ENCODE data around the gene PXT1.

The PXT1 gene, protein sequence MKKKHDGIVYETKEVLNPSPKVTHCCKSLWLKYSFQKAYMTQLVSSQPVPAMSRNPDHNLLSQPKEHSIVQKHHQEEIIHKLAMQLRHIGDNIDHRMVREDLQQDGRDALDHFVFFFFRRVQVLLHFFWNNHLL

DNA sequence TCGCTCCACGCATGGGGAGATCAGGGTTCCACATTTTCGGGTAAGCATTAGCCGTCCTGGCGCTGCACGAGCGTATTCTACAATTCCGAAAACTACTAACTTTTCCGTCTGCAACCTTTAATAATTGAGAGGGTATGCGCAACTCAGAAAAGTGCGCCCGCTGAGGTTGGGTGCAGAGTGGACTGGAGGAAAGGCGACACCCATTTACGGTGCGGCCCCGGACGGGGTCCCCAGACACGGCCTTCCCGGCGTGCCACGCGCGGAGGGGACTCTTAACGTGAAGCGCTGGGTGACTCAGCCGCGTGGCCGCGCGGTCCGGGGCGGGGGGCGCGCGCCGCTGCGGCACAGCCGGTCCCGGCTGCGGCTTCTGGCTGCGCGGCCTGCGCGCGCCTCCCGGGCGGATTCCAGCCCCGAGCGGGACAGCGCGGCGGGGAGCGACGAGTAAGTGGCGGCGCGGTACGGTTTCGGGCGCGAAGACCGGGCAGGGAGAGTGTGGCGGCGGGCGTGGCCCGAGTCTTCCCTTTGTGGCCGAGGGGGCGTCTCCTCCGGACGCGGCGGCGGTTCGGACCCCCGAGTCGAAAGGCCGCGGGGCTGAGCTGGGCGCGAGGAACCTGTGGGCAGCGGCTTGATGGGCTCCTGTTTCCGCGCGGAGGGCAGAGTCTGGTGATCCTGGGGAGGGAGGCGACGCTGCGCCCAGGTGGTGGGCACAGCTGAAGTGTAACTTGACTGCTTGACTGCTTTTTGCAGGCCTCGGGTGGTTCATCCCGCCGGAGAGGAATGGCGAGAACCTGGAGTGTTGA lies at the start of gene PXT1, which contains the start of gene KCTD20:
Gene PXT1, minus strand, starts transcription at position 184 of the 800 bp plus-strand sequence. CDS start 16,772 bp downstream, outside the sequence.
Gene KCTD20, plus strand, starts transcription at position 330 of the 800 bp plus-strand sequence. CDS start 27,098 bp downstream, outside the sequence.
- DNase-seq (ENCODE audit: insufficient read length, low spot score), result peak; percentile 77
- TF ChIP-seq, protein P1, sequence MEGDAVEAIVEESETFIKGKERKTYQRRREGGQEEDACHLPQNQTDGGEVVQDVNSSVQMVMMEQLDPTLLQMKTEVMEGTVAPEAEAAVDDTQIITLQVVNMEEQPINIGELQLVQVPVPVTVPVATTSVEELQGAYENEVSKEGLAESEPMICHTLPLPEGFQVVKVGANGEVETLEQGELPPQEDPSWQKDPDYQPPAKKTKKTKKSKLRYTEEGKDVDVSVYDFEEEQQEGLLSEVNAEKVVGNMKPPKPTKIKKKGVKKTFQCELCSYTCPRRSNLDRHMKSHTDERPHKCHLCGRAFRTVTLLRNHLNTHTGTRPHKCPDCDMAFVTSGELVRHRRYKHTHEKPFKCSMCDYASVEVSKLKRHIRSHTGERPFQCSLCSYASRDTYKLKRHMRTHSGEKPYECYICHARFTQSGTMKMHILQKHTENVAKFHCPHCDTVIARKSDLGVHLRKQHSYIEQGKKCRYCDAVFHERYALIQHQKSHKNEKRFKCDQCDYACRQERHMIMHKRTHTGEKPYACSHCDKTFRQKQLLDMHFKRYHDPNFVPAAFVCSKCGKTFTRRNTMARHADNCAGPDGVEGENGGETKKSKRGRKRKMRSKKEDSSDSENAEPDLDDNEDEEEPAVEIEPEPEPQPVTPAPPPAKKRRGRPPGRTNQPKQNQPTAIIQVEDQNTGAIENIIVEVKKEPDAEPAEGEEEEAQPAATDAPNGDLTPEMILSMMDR (IDR thresholded peaks at IDR 0.05; ENCODE audit: insufficient read depth, missing control alignments), result no peak
- FAIRE-seq, result no peak

DNA sequence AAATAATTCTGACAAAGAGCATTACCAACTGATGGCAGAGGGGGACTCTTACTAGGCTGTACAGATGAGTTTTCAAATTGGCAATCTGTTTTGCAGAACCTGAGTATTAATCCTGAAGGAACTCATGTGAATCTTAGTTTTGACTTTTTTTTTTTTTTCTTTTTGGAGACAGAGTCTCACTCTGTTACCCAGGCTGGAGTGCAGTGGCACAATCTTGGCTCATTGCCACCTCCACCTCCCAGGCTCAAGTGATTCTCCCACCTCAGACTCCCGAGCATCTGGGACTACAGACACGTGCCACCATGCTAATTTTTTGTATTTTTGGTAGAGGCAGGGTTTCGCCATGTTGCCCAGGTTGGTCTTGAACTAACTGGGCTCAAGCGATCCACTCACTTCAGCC lies 49.4 kb upstream of the PXT1 start:
- FAIRE-seq, result no peak
- TF ChIP-seq, protein P1 (IDR thresholded peaks at IDR 0.05; ENCODE audit: insufficient read depth, missing control alignments), result no peak
- DNase-seq (ENCODE audit: insufficient read length, low spot score), result no peak

DNA sequence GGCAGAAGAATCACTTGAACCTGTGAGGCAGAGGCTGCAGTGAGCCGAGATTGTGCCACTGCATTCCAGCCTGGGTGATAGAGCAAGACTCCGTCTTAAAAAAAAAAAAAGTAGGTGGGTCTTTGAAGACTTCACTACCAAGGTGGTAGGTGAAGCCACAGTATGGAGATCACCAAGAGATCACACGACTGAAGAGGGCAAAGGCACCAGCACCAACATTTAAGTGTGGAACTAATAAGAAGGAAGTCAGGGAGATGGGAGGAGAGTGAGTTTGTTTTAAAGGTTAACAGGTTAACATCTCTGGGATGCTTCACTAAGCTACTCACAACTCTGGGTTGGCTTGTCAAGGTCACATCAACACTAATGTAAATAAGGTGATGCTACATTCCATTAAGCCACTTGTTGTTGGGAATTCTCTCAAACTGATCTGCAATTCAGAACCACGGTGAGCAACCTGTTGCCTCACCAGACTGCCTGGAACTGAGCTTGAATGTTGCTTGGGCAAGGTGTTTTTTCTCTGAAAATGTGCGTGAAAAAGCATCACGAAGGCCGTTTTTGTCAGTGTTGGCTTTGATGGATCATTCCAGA lies 48.8 kb upstream of the PXT1 start:
- DNase-seq (ENCODE audit: insufficient read length, low spot score) (no peak), FAIRE-seq (no peak)
- TF ChIP-seq, protein P1 (IDR thresholded peaks at IDR 0.05; ENCODE audit: insufficient read depth, missing control alignments), result no peak

- no peak for DNase-seq (ENCODE audit: insufficient read length, low spot score)
- FAIRE-seq, result no peak
- TF ChIP-seq, protein P1 (IDR thresholded peaks at IDR 0.05; ENCODE audit: insufficient read depth, missing control alignments), result no peak
Observed at GRCh38 chr6:36489426-36489825, 46.8 kb upstream of the PXT1 start.

DNA sequence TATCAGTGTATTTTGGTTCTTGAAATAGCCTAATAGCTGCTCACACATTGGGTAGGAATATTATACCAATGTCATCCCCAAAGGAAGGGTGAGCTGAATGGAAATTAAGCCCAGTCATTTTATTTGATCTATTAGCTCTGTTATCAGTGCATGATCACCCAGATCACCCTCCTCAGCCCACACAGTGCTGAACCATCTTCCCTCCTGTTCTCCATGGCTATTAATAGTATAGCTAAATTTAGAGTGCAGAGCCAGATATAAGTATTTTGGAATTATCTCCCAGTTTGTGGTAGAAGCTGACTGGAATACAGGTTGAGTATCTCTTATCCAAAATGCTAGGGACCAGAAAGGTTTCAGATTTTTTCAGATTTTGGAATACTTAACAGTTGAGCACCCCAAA lies 45.6 kb upstream of the PXT1 start:
- FAIRE-seq (no peak), DNase-seq (ENCODE audit: insufficient read length, low spot score) (no peak)
- TF ChIP-seq, protein P1 (IDR thresholded peaks at IDR 0.05; ENCODE audit: insufficient read depth, missing control alignments), result no peak

- FAIRE-seq (no peak), DNase-seq (ENCODE audit: insufficient read length, low spot score) (no peak)
- TF ChIP-seq, protein P1 (IDR thresholded peaks at IDR 0.05; ENCODE audit: insufficient read depth, missing control alignments), result no peak
Observed at GRCh38 chr6:36487698-36488097, 45.0 kb upstream of the PXT1 start.
